NCI-H128 (cell line): ENCODE measurements around the gene ACTBL2.
"Not testable (repeated sequence)": the region's sequence is repeated elsewhere in the genome, so short reads cannot be mapped to it uniquely, and the experiment has no call there.

Experiments used
- DNase-seq: peaks from one replicate; lab custom pipeline; 2025; ENCODE audit not compliant: unreplicated experiment; lab: John Stamatoyannopoulos, UW

Gene ACTBL2

DNA sequence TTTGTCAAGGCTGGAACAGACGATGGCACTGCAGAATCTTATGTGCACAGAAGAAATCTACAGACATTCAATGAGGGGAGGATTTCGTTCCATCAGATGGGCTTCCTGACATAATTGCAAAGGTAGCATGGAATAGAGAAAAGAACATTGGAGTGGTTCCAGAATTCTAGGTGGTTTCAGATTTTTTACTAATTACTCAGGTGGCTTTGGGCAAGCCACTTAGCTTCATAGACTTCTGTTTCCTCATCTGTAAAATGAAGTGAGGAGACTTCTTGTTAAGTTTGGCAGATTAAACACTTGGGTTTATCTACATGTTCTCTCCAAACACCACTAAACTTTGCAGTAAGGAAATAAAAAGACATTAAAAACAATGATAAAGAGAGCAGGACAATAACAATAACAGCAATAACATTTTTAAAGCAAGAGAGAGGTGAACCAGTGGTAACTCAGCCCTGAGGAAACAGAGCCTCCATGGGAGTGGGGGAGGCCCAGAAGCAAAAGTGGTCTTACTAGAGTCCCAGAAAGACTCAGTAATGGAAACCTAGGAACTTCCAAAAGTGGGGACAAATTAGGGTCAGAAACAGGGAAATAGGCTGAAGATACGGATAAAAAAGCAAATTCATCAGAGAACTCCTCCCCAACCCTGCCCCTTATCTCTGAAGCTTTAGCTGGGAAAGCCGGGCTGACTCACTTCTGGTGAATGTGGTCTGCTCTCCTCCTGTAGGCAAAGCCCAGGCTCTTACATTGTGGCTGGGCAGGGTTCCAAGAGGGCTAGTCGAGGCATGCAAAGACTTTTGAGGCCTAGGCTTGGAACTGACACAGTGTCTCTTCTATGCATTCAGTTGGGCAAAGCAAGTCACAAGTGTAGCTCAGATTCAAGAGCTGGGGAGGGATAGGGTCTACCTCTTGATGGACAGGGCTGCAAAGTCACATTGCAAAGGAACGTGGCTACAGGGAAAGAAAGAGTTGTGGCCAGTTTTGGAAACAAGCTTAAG lies 11.8 kb upstream of the ACTBL2 start:
- DNase-seq, result no peak

DNA sequence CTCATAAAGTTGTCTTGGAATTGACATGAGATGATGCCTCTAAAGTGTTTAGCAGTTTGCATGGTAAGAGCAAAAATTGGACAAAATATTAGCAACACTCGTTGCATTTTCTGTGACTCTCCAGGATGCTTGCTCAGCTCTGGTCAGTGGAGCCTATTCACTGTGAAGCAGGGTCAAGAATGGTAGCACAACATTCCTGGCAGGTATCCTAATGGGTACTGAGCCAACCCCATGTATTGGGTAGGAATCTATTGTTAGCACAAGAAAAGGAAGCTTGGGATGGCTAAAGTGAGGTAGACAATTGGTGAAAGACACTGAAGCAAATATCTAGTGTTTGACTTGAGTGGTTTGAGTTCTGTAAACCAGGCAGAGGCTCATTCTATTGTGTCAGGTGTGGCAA lies 10.4 kb upstream of the ACTBL2 start:
- DNase-seq, result no peak

DNA sequence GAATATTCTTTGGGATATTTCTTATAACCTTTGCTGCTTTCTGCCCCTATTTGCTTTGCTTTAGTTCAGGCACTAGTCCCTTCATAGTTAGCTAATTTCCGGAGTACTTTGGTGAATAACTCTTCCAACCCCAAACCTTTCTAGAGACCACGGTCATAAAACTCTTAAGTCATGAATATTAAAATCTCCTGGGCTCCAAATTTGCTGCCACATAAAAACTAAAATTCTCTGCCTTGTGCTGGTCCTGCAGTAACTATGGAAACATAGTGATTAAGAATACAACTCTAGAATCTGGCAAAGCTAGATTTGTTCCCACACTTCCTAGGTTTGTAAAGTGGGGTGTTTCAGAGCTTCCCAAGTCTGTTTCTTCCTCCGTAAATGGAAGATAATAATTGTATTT lies 10.0 kb upstream of the ACTBL2 start:
- DNase-seq, result no peak

DNA sequence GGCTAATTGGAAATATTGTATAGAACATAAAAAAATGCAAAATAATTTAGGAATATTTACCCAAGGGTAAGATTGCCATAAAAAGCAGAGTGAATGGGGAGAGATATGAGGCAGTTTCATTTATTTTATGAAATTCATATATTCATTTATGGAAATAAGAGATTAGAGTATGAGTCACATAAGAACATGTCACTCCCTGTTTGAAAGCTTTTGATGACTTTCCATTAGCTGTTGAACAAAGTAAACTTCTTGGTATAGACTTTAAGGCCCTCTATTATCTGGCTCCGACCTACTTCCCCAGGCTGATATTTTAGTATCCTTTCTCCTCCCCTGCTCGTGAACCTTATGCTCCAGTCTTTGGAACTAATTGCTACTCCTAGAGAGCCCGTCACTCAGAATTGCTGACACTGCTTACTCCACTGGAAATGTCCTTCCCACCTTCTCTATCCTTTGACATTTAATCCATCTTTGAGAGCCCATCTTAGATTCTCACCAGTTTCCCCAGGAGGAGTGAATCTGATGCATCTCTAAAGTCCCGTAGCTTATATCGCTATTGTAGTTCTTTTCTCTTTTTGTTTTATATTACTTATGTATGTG lies 8.9 kb upstream of the ACTBL2 start:
- DNase-seq, result no peak

DNA sequence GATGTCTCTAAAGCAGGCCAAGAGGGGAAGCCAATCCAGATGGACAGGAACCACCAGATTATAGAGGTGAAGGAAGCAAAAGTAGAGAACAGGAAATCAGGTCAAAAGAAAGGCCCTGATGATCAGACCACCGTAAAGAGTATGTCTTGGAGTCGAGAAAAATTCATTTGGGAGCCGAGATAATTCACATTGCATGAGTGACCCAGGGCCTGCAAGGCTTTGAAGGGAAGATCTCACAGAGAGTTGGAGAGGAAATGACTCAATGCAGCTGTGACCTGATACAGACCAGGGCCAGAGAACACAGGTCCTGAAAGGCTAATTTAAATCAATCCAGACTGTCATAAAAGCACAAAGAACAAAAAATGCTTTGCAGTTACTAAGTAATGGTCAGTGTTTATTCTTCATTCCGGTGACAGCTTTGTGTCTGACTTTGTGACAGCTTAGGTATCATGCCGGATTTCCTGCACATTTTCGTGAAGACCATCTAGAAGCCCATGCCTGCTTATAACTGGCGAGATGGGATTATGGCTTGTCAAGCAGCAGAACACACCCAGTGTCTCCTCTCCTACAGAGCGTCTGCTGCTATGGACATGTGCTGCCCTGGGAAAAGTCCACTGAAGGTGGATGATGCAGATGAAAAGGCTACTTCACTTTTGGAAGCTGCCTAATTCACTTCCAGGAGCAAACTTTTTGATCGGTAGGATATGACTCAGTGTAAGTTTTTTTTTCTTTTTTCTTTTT lies 5.8 kb upstream of the ACTBL2 start:
- no peak for DNase-seq

DNA sequence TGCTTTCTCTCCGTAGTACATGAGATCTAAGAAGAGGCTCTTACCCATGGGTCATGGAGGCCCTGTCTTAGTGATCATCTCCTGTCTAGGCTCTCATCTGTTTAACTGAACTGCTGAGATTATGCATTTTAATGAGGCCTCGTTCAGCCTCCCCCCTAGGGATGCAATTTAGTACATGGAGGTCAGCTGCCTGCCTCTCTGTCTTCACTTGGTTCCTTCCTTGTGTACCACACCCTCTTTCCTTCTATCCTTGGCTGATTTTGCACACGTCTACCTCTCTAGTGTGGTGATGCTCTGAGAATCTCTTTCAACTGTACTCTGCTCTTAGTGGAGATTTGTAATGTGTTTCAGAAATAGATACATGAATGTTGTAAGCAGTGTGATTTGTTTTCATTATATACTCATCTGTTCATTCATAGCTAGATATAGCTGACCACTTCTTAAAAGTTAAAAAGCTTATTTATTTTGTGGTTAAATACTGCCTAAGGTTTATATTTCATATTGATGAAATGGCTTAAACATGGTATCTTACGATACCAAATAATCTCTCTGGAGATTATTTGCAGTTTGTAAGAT lies 3.5 kb upstream of the ACTBL2 start:
- DNase-seq, result no peak

DNA sequence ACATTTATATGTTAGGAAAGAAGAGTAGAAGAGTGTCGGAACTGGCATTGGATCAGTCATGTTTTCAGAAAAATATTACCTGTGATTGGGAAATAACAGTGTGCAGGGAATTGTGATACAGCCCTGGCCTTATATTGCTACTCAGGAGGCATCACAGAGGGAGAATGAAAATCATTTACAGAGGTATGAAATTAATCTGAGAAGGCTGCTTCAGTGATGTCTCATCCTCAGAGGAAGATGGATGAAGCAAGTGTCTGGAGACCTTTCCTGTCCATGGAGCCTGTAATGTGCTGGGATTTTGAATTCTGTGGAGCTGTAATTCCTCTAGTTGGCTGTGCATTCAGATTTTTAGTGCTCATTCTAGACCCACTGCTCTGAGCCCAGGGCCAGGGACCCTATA lies 3.8 kb downstream of the ACTBL2 start:
- no peak for DNase-seq

DNA sequence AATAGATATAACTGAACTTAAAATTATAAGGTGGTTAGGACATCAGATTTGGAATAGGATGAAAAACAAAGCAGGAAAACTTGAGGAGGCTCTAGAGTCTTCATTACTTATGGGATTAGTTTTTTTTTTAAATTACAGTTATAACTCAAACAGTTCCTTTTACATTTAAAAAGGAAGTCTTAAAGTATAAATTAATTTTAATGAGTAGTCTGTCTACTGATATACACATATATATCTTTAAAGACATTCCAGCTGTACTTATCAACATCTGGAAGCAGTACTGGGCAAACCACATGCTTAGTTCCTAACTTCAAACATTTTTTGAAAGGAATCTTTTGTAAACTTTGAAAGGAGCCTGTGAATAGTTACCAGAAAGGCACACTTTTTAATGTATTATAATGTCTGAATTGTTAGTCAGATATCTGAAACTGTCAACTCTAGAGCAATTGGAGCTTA lies 6.0 kb downstream of the ACTBL2 start:
- DNase-seq, result no peak

DNA sequence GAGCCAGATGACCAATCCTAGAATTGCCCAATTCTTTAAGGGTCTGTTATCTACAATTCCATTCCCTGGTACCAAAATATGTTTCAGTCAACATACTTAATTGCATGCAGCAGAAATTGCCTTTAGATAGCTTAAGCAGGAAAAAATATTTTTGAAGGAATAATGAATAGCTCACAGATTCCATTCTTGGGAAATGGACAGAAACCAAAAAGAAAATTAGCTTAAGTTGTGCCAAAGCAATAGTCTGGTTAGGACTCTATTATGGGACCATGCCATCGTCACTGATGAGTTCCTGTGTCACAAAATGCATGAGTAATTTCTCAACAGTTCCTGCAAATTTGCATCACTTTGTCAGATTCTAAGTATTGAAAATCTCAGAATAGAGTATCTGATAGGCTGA lies 12.3 kb downstream of the ACTBL2 start:
- no peak for DNase-seq

DNA sequence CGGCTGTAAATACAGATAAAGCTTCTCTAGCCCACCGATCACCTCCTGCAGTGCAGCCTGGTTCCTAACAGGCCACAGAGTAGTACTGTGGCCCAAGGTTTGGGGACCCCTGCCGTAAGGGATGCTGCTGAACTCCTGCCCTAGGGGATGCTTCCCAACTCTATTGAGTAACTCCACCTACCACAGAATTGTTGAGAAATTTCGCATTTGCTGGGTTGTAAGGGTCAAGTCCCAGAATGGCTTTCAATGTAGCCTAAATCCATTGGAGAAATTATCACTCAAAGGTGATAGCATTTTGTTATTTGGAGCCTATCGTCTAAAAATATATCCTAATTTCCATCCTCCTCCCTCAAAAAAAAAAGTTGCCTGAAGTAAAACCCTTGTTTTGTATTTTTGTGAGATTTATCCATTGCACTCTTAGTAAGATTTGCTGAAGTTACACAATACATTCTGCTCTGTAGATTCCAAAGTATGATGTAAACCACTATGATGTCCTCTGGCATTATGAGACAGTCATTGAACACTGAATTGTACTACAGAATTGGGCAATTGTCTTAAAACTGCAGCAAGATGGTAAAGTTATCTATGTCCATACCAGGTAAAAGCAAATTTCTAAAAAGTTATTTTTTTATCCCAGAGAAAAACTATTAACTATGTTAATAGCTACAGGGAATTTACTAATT lies 14.0 kb downstream of the ACTBL2 start:
- no peak for DNase-seq

DNA sequence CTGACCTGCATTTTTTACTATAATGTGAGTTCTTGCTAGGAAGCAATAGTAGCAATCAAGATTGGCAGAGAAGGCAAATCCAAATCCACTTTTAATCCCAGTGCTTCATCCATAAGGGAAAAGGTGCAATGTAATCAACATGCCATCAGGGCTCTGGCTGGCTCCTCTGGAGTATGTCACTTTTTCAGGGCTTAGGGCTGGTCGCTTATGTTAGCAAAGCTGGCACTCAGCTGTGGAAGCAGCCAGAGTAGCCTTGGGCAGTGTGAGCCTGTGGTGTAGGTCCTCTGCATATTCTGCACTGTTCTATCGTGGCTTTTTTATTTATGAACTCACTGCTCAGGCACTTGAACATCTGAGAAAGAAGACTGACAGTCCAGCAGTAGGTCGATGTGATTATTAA lies 16.1 kb downstream of the ACTBL2 start:
- DNase-seq, result no peak

DNA sequence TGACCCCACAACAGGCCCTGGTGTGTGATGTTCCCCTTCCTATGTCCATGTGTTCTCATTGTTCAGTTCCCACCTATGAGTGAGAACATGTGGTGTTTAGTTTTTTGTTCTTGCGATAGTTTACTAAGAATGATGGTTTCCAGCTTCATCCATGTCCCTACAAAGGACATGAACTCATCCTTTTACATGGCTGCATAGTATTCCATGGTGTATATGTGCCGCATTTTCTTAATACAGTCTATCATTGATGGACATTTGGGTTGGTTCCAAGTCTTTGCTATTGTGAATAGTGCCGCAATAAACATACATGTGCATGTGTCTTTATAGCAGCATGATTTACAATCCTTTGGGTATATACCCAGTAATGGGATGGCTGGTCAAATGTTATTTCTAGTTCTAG lies 22.6 kb downstream of the ACTBL2 start:
- not testable (repeated sequence) for DNase-seq

DNA sequence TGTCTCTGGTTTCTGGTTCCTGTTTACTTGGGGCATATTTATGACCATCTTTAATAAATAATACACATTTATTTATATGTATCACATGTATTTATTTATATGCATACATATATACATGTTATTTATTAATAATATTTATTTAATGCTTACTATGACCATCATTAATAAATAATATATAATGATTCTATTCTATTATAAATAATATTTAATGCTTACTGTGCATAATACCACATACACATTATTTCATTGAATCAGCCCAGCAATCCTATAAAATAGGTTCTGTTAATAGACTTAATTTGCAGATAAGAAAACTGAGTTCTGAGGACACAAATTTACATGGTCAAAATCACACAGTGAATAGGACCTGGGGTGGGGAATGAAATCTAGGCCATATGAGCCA lies 24.2 kb downstream of the ACTBL2 start:
- no peak for DNase-seq

DNA sequence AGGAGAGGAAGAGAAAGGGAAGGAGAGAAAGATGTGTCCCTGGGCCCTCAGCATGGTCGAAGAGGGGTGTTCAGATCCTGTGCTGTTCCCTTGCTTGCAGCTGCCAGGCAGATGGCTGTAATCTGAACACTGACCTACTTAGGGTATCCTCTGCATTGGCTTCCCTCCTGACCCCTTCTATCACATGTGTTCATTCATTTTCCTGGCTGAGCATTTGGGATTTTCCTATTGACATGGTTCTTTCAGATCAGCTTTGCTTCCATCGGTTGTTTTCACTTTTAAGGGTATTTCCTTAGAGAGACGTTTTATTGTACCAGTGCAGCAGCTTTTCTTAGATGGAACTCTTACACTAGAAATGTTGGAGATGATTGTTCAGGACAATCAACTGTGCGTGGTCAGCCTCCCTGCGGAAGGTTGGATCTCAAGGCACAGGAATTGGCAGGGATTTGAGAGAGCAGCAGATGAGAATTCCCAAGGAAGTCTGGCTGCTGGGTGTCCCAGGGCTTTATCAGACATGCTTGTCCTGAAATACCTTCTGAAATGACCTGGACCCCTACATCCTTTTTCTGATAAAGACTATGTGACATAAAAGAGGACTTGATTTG lies 26.0 kb downstream of the ACTBL2 start:
- no peak for DNase-seq

DNA sequence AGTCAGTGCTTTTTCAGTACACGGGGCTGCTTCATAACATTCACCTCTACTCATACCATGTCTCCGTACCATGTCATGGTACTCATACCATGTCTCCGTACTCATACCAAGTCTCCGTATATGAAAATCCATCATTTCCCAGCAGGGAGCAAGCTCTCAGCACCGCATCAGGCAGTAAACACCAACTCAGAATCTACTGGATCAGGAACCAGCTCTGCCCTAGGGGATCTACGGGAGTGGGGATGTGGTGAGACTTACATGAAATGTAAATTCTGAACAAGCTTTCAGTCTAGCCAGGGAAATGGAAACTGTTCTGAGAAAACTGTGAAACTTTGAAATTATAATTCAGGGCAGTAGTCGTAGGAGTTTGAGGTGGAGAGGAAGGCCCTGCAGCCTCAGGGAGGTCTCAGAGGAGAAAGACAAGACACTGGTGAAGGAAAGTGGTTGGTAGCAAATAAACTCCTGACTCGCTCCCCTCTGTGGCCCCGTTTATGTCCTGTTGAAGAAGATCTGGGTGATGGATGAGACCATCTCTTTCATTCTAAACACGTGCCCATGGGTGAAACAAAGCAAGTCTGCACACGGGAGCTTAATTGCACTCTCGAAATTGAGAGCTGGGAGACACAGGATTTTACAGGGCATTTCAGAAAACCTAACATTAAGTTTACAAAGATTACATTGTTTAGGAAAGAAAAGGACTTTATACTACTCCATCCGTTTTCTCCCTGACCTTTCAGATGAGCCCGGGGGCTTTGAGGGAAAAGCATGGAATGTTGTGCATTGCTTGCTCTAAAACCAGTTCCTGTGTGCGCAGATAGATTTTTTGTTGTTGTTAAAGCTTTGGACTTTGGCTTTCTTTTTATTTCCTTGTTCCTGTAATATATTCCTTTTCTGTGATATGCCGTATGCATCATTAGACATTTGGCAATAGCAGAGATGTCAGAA lies 26.8 kb downstream of the ACTBL2 start:
- DNase-seq, result no peak

DNA sequence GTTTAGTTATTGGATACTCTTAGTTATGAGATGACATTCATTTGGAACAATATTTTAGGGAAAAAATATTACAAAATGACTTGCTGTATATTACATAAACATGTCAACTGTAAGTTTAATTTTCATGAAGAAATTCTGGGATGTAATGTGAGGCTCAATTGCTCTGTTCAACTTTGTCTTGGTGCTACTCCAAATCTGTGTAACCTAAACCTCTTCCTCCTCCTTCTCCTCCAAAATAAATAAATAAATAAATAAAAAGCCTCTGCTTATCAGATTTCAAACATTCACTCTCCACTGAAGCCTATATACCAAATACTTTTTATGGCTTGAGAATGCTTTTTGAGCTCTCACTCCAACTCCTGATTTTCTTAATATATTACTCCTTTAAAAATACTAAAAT lies 27.7 kb downstream of the ACTBL2 start:
- DNase-seq, result no peak

DNA sequence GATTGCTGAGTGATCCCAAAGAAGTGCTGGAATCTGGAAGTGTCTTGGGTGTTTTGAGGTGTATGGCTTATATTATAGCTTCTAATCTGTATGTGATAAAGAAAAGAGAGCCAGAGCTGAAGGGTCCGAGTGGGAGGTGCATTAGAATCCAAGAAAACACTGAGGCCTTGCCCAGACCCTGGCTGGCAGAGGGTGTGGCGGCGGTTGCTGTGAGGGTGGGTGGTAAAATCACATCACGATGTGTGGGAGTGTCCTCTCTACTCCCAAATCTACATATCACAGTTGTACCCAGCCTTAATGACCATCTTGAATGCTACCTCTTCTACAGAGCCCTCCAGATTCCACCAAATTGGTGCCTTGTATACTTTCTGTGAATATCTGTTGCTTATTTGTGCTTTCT lies 28.9 kb downstream of the ACTBL2 start:
- DNase-seq, result no peak

DNA sequence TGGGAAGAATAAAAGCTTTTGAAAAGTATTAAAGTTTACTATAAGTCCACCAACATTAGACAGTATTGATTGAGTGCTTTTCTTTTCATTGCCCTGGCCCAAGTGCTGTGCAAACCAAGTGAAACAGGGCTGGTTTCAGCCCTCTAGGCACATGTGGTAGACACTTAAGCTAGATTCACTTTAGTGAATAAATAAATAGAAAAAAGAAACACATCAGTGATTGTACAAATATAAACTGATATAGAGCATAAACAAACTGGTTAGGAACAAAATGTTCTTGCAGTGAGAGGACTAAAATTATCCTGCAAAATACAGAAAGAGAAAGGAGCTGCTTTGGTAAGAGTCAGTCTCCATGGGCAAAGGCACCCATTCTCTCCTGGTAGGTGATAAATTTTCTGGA lies 29.7 kb downstream of the ACTBL2 start:
- DNase-seq, result no peak
